Stimulated activated naive B cell treated with anti-CD40 and anti-IgM and Interleukin-4, amounts not matched to agents 10 μg/mL and 1 μg/mL and 100 μg/mL, for 72 hours (primary cell): ENCODE measurements around the gene STK17A.

Source experiments
- ATAC-seq, 2 donors: fragments of 150-1000 bp; cut with Tn5 transposase; replicated peaks; 2 replicates each; pipeline ENCODE4 v1.10.0; 2021; ENCODE audit warnings: moderate library complexity in 1 of 2
- DNase-seq: peaks from one replicate; pipeline ENCODE4 v3.0.0; 2021
- H3K27ac Mint-ChIP-seq: one replicate; pipeline ENCODE4 v1.8.0; 2022; ENCODE audit warnings: mild to moderate bottlenecking, mixed read lengths
- H3K27me3 Mint-ChIP-seq, 2 donors: one replicate each; pipeline ENCODE4 v1.8.0; 2022; ENCODE audit warnings: mixed read lengths in 2 of 2
- H3K36me3 Mint-ChIP-seq, 2 donors: one replicate each; pipeline ENCODE4 v1.8.0; 2022; ENCODE audit warnings: mixed read lengths in 2 of 2, mild to moderate bottlenecking in 1 of 2
- H3K4me1 Mint-ChIP-seq, 2 donors: one replicate each; pipeline ENCODE4 v1.8.0; 2022; ENCODE audit warnings: mixed read lengths in 2 of 2, mild to moderate bottlenecking in 1 of 2
- H3K4me3 Mint-ChIP-seq, 2 donors: one replicate each; pipeline ENCODE4 v1.8.0; 2022; ENCODE audit warnings: mild to moderate bottlenecking in 2 of 2, mixed read lengths in 2 of 2, moderate library complexity in 1 of 2
- H3K9me3 Mint-ChIP-seq, 2 donors: one replicate each; pipeline ENCODE4 v1.8.0; 2022; ENCODE audit warnings: mixed read lengths in 2 of 2, mild to moderate bottlenecking in 1 of 2

The STK17A gene

GRCh38 chr7:43642897-43643630, 60.2 kb downstream of the STK17A start:
- Mint-ChIP-seq H3K27me3 (no peaks in the 10 kb centered on the region), H3K4me3 (no peak overlapping the region), H3K27ac (peak overlapping the region; percentile 83), H3K9me3 (no peaks in the 10 kb centered on the region), H3K36me3 (peaks cover 45 to 78% of the 10 kb centered on the region in 2 donors), H3K4me1 (peaks cover 53 to 82% of the 10 kb centered on the region in 2 donors)
- DNase-seq (no peak), ATAC-seq (no peak)

- H3K27ac Mint-ChIP-seq = peak overlapping the region; percentile 85
- no peak for ATAC-seq
- H3K36me3 Mint-ChIP-seq = peaks cover 44 to 77% of the 10 kb centered on the region in 2 donors
- H3K4me1 Mint-ChIP-seq = peaks cover 55 to 83% of the 10 kb centered on the region in 2 donors
- no peaks in the 10 kb centered on the region for H3K9me3 Mint-ChIP-seq
- no peak for DNase-seq
- no peaks in the 10 kb centered on the region for H3K27me3 Mint-ChIP-seq
- H3K4me3 Mint-ChIP-seq = no peak overlapping the region
These were observed 60.9 kb downstream of the STK17A start for GRCh38 chr7:43643846-43644245.

GRCh38 chr7:43645699-43646226, 62.9 kb downstream of the STK17A start:
- peak overlapping the region; percentile 91 for H3K27ac Mint-ChIP-seq
- no peak for ATAC-seq
- peaks cover 55 to 85% of the 10 kb centered on the region in 2 donors for H3K4me1 Mint-ChIP-seq
- no peaks in the 10 kb centered on the region for H3K9me3 Mint-ChIP-seq
- peaks cover 33 to 58% of the 10 kb centered on the region in 2 donors for H3K36me3 Mint-ChIP-seq
- DNase-seq = no peak
- H3K4me3 Mint-ChIP-seq = peak overlapping the region; percentile 25 to 80
- no peaks in the 10 kb centered on the region for H3K27me3 Mint-ChIP-seq

- H3K4me1 Mint-ChIP-seq = peaks cover 63 to 95% of the 10 kb centered on the region in 2 donors
- H3K9me3 Mint-ChIP-seq = peaks cover 0 to 3% of the 10 kb centered on the region in 2 donors
- DNase-seq = no peak
- H3K27me3 Mint-ChIP-seq = no peaks in the 10 kb centered on the region
- H3K27ac Mint-ChIP-seq = peak overlapping the region; percentile 98
- peaks cover 36 to 57% of the 10 kb centered on the region in 2 donors for H3K36me3 Mint-ChIP-seq
- no peak for ATAC-seq
- peak overlapping the region; percentile 75 to 80 for H3K4me3 Mint-ChIP-seq
These were observed 63.9 kb downstream of the STK17A start for GRCh38 chr7:43646603-43647338.

GRCh38 chr7:43647339-43647672, 64.4 kb downstream of the STK17A start:
- Mint-ChIP-seq H3K4me3 (peak overlapping the region; percentile 75 to 80), H3K27me3 (no peaks in the 10 kb centered on the region), H3K27ac (peak overlapping the region; percentile 98), H3K36me3 (peaks cover 34 to 57% of the 10 kb centered on the region in 2 donors), H3K9me3 (peaks cover 0 to 3% of the 10 kb centered on the region in 2 donors), H3K4me1 (peaks cover 64 to 98% of the 10 kb centered on the region in 2 donors)
- ATAC-seq (no peak), DNase-seq (no peak)

GRCh38 chr7:43647673-43648472, 65.0 kb downstream of the STK17A start:
- peak overlapping the region; percentile 75 to 80 for H3K4me3 Mint-ChIP-seq

GRCh38 chr7:43648473-43649406, 65.8 kb downstream of the STK17A start:
- peaks cover 0 to 3% of the 10 kb centered on the region in 2 donors for H3K9me3 Mint-ChIP-seq
- peaks cover 58 to 89% of the 10 kb centered on the region in 2 donors for H3K4me1 Mint-ChIP-seq
- H3K27ac Mint-ChIP-seq = peak overlapping the region; percentile 98
- peaks cover 30 to 47% of the 10 kb centered on the region in 2 donors for H3K36me3 Mint-ChIP-seq
- no peaks in the 10 kb centered on the region for H3K27me3 Mint-ChIP-seq
- DNase-seq (peak; percentile 77), ATAC-seq (peak; percentile 65 to 74)
- peak overlapping the region; percentile 75 to 80 for H3K4me3 Mint-ChIP-seq

More at GRCh38 chr7:43647673-43648472, 65.0 kb downstream of the STK17A start:
- H3K36me3 Mint-ChIP-seq = peaks cover 35 to 55% of the 10 kb centered on the region in 2 donors
- H3K9me3 Mint-ChIP-seq = peaks cover 0 to 3% of the 10 kb centered on the region in 2 donors
- H3K27me3 Mint-ChIP-seq = no peaks in the 10 kb centered on the region
- H3K27ac Mint-ChIP-seq = peak overlapping the region; percentile 98
- ATAC-seq (peak; percentile 57 to 64), DNase-seq (peak; percentile 32)
- H3K4me1 Mint-ChIP-seq = peaks cover 64 to 95% of the 10 kb centered on the region in 2 donors

GRCh38 chr7:43649755-43650274, 66.9 kb downstream of the STK17A start:
- Mint-ChIP-seq H3K36me3 (peaks cover 29 to 46% of the 10 kb centered on the region in 2 donors), H3K4me1 (peaks cover 64 to 89% of the 10 kb centered on the region in 2 donors), H3K27me3 (no peaks in the 10 kb centered on the region), H3K9me3 (peaks cover 3 to 4% of the 10 kb centered on the region in 2 donors), H3K4me3 (peak overlapping the region; percentile 53 to 75), H3K27ac (peak overlapping the region; percentile 69)
- DNase-seq = peak; percentile 80
- peak; percentile 79 to 80 for ATAC-seq

GRCh38 chr7:43650457-43651052, 67.6 kb downstream of the STK17A start:
- DNase-seq (no peak), ATAC-seq (no peak)
- H3K27me3 Mint-ChIP-seq = no peaks in the 10 kb centered on the region
- peaks cover 26 to 44% of the 10 kb centered on the region in 2 donors for H3K36me3 Mint-ChIP-seq
- H3K9me3 Mint-ChIP-seq = peaks cover 3 to 4% of the 10 kb centered on the region in 2 donors
- H3K4me1 Mint-ChIP-seq = peaks cover 58 to 82% of the 10 kb centered on the region in 2 donors
- H3K4me3 Mint-ChIP-seq = peak overlapping the region; percentile 45 to 75
- H3K27ac Mint-ChIP-seq = peak overlapping the region; percentile 97

GRCh38 chr7:43652364-43652763, 69.5 kb downstream of the STK17A start:
- no peak for ATAC-seq
- Mint-ChIP-seq H3K4me3 (no peak overlapping the region), H3K27ac (peak overlapping the region; percentile 97), H3K9me3 (peaks cover 3 to 4% of the 10 kb centered on the region in 2 donors), H3K27me3 (no peaks in the 10 kb centered on the region), H3K36me3 (peaks cover 27 to 45% of the 10 kb centered on the region in 2 donors), H3K4me1 (peaks cover 42 to 64% of the 10 kb centered on the region in 2 donors)
- DNase-seq = no peak

GRCh38 chr7:43653466-43653865, 70.6 kb downstream of the STK17A start:
- DNase-seq (no peak), ATAC-seq (no peak)
- H3K4me3 Mint-ChIP-seq = no peak overlapping the region
- H3K36me3 Mint-ChIP-seq = peaks cover 32 to 51% of the 10 kb centered on the region in 2 donors
- no peaks in the 10 kb centered on the region for H3K27me3 Mint-ChIP-seq
- H3K4me1 Mint-ChIP-seq = peaks cover 35 to 57% of the 10 kb centered on the region in 2 donors
- peak overlapping the region; percentile 6 for H3K27ac Mint-ChIP-seq
- peaks cover 3 to 4% of the 10 kb centered on the region in 2 donors for H3K9me3 Mint-ChIP-seq

- H3K4me3 Mint-ChIP-seq = peak overlapping the region; percentile 5 to 26
- peaks cover 41 to 57% of the 10 kb centered on the region in 2 donors for H3K4me1 Mint-ChIP-seq
- peaks cover 4 to 6% of the 10 kb centered on the region in 2 donors for H3K9me3 Mint-ChIP-seq
- H3K27ac Mint-ChIP-seq = peak overlapping the region; percentile 6
- no peak for DNase-seq
- ATAC-seq = no peak
- H3K27me3 Mint-ChIP-seq = no peaks in the 10 kb centered on the region
- peaks cover 37 to 56% of the 10 kb centered on the region in 2 donors for H3K36me3 Mint-ChIP-seq
These were observed 71.1 kb downstream of the STK17A start for GRCh38 chr7:43653891-43654504.
